ENCODE measurements around the gene RFNG.

DNA sequence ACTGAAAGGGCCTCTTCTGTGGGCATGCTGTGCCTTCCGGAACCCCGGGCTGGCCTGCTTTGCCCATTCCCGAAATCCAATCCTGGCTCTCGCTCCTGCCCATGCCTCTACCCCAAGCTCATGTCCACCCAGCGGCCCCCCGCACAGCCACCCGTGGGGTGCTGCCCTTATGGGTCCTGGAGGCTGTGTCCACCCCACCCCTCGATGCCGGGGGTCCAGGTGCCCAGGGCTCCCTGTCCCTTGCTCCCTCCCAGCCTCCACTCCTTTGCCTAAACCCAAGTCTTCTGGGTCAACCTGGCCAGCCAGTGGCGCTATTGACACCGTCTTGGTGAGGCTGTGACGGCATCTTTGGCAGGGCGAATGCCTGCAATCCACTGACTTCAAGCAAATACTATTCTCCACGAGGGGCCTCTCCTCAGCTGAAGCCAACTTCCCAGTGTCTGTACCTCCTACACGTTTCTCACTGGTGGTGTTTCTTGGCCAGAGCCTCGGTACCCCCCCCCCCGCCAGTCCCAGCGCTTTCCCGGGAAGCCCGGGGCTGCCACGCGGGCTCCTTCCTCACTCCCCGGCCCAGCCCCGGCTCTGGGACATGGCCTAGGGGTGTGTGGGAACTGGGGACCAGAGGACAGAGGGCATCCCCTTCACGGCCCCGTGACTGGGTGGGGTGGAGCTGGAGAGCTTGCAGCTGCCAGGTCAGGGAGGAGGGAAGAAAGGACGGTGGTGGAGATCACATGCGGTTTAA, 26.2 kb upstream of the RFNG start:
- no peak for TF ChIP-seq POLR2A (IDR thresholded peaks at IDR 0.05)
- TF ChIP-seq, protein P1, sequence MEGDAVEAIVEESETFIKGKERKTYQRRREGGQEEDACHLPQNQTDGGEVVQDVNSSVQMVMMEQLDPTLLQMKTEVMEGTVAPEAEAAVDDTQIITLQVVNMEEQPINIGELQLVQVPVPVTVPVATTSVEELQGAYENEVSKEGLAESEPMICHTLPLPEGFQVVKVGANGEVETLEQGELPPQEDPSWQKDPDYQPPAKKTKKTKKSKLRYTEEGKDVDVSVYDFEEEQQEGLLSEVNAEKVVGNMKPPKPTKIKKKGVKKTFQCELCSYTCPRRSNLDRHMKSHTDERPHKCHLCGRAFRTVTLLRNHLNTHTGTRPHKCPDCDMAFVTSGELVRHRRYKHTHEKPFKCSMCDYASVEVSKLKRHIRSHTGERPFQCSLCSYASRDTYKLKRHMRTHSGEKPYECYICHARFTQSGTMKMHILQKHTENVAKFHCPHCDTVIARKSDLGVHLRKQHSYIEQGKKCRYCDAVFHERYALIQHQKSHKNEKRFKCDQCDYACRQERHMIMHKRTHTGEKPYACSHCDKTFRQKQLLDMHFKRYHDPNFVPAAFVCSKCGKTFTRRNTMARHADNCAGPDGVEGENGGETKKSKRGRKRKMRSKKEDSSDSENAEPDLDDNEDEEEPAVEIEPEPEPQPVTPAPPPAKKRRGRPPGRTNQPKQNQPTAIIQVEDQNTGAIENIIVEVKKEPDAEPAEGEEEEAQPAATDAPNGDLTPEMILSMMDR (IDR thresholded peaks at IDR 0.05) = no peak

Data from adrenal gland (tissue), 5 donors.